Measurements from ENCODE around the gene SLC39A13. TPM values are rescaled to one million over a fixed set of nuclear protein-coding genes. Genes with fewer than 3 reads are reported as not detected.

Gene SLC39A13
- total RNA-seq, result 36.7 and 49.2 TPM in 2 replicates

DNA sequence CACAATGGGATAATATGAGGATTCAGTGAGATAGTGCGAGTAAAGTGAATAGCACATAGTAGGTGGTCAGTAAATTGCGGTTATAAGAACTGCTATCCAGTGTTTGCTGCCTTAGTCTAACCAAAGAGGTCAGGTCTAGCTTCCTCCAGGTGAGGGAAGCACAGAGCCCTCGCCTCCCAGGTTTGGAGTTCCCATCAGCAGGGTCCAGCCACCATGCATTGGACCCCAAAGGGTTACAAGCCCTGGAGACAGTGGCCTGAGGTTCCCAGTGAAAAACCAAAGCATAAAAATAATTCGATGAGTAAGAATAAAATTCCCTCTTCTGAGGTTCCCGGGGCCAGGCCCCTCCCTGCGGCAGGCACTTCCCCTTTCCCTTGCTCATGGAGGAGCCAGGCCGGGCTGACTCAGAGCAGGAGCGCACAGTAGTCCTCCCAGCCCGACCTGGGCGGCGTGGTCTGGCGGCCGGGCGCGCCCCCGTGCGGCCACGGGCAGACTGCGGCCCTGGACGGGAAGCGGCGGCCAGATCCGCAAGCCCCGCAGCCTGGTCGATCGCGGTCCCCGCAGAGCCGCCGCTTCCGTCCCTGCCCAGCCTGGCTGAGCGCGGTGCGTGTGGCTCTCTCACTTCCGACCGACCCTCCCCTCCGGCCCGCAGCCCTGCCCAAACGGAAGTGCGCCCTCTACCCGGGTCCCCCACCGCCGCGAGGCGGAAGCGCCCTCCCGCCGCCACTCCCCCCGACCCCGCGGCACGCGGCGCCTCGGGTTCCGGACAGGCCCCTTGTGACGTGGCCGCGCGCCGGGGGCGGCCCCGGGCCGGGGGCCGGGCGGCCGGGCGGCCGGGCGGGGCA is at the start of gene SLC39A13:
SLC39A13 (plus strand) TSS at position 845 of the 845 bp plus-strand sequence. CDS start 1,505 bp downstream, outside the sequence.

DNA sequence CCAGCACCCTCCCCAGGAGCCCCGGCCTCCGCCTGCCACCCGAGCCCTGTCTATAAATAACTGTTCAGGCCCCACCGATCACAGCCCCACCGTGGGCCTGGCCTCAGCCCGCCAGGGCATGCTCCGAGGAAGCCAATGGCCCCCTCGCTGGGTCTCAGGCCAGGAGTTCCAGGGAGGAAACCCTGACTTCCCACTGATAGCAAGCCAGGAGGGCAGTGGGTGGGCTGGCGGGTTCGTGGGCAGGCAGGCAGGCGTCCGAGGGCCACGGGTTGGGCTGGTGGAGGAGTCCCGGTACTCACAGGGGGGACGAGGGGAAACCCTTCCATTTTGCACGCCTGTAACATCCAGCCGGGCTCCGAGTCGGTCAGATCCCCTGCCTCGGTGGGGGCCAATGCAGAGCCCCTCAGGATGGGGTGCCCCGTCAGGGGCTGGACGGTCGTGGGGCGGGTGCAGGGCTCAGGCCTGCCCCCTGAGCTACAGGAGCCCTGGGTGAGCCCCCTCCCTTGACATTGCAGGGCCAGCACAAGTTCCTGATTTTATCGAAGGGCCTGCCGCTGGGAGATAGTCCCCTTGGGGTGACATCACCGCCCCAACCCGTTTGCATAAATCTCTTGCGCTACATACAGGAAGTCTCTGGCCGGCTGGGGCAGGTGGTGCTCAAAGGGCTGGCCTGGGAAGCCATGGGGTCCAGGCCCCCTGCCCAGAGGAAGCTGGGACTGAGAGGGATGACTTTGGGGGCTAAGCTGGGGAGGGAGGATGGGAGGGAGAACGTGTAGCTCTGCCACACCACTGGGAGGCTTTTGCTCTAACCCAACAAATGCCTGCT is 30.2 kb upstream of the SLC39A13 start, which contains the start of gene SPI1:
SPI1 (minus strand) TSS at position 538 of the 826 bp plus-strand sequence; CDS start at position 344, 194 bp downstream.

DNA sequence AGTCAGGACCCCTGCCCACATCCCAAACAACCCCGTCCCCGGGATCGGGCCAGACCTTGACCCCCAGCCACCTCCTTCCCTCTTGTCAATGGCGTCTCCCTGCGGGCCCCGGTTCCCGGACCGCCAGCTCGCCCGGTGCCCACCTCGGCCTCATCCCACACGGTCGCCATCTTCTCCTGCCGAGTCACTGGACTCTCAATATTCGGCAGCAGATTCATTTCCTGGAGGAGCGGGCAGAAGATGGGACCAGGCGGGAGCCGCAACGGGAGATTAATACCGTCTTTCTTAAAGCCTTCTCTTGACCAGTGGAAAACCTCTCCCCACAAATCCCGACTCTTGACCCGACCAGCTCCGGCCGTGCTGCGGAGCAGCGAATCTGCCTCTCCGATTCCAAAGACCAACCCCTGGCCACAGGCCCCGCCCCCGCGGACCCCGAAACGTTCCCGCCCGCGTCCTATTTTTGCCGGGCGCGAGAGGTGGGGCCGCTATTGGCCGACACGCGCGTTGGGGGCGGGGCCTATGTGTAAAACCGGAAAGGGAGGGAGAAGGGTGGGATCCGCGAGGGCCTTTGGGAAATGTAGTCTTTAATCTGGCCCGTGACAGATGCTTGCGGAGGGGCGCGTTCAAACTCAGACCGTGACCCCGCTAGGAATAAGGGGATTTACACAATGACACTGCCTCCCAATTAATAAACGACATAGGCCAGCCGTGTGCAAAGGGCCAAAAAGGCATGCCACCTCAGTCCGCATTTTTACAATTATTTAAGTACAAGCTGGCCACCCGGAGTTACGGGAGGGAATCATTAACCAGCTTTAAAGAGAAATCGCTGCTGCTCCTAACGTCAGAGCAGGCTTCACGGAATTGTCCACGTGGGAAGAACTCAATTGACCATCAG is 17.9 kb downstream of the SLC39A13 start, which contains the start of gene PSMC3:
PSMC3 (minus strand) TSS at position 378 of the 895 bp plus-strand sequence; CDS start at position 218, 160 bp downstream.

DNA sequence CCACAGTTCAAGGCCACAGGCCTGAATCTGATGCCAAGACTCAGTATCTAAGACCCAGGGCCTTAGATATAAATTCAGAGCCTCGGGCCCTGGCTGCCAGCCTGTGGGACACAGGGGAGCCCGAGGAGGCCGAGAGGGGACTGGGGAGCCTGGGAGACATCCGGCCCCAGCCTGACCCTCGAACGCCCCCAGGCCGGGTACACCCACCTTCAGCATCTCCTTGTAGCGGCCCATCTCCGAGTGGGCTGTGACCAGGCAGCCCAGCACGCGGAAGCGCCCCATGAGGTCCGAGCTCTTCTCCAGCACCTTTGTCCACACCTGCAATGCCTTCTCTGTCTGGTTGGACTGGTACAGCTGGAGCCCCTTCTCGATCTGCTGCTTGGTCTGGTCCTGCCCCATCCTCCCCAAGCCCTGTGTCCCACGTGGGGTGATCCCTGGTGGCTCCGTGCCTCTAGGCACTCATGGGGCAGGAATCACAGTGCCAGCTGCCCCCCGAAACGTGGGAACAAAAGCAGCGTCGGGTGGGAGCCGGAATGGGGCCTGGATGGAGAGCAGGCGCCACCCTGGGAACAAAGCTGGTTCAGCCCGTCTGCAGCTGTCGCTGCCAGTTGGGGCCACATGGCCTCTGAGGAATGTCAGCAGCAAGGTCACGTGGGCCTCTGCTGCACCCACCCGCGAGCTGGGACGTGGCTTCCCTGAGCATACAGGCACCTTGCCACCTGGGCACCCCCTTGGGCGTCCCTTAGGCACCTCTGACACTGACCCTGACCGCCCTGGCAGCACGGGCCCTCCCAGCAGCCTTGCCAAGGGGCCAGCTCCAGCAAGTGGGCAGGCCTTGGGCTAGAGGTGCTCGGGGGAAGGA is 40.4 kb downstream of the SLC39A13 start, which contains the start of gene RAPSN:
RAPSN (minus strand) TSS at position 571 of the 862 bp plus-strand sequence; CDS start at position 399, 172 bp downstream.

Other genes starting within 250 kb of the SLC39A13 start
- gene ARFGAP2, start 231.7 kb upstream of the SLC39A13 start, total RNA-seq, result 85.9 and 86.2 TPM in 2 replicates
- gene PACSIN3, start 222.2 kb upstream of the SLC39A13 start, total RNA-seq, result 37.8 and 43.4 TPM in 2 replicates
- gene DDB2, start 193.6 kb upstream of the SLC39A13 start, total RNA-seq, result 57.4 and 71.6 TPM in 2 replicates
- 9.5 and 12.1 TPM in 2 replicates for gene ACP2, start 159.8 kb upstream of the SLC39A13 start, total RNA-seq
- gene NR1H3, start 150.6 kb upstream of the SLC39A13 start, total RNA-seq, result 28.5 and 33.5 TPM in 2 replicates
- 9.6 and 14.6 TPM in 2 replicates for gene MADD, start 138.5 kb upstream of the SLC39A13 start, total RNA-seq
- gene MYBPC3, start 55.9 kb upstream of the SLC39A13 start, total RNA-seq, result not detected in 2 replicates
- 0.17 TPM in 1 of 2 replicates, not detected in the other for gene SPI1, start 30.0 kb upstream of the SLC39A13 start, total RNA-seq
- 159 and 200 TPM in 2 replicates for gene PSMC3, start 17.8 kb downstream of the SLC39A13 start, total RNA-seq
- gene RAPSN, start 40.5 kb downstream of the SLC39A13 start, total RNA-seq, result 0.16 and 0.34 TPM in 2 replicates
- 60.3 and 63.4 TPM in 2 replicates for gene CELF1, start 144.5 kb downstream of the SLC39A13 start, total RNA-seq
- gene PTPMT1, start 157.0 kb downstream of the SLC39A13 start, total RNA-seq, result 60.1 and 60.3 TPM in 2 replicates
- 26.0 and 31.3 TPM in 2 replicates for gene KBTBD4, start 170.4 kb downstream of the SLC39A13 start, total RNA-seq
- gene NDUFS3, start 170.5 kb downstream of the SLC39A13 start, total RNA-seq, result 65.1 and 93.6 TPM in 2 replicates
- 0.09 and 0.16 TPM in 2 replicates for gene FAM180B, start 178.1 kb downstream of the SLC39A13 start, total RNA-seq
- 0.16 and 0.17 TPM in 2 replicates for gene C1QTNF4, start 185.8 kb downstream of the SLC39A13 start, total RNA-seq
- gene MTCH2, start 234.0 kb downstream of the SLC39A13 start, total RNA-seq, result 51.9 and 60.4 TPM in 2 replicates

Data from bronchial smooth muscle cell (primary cell).